Measurements from ENCODE around the gene LDAF1. TPM values are rescaled to one million over a fixed set of nuclear protein-coding genes. Genes with fewer than 3 reads are reported as not detected.
"Not testable (repeated sequence)": the region's sequence is repeated elsewhere in the genome, so short reads cannot be mapped to it uniquely, and the experiment has no call there.

The LDAF1 gene
- total RNA-seq, 3 donors from 2014 or later (not counting 1 experiment from before 2014, with no cell fraction given) = 4.6 to 12.9 (median 5.9) TPM

DNA sequence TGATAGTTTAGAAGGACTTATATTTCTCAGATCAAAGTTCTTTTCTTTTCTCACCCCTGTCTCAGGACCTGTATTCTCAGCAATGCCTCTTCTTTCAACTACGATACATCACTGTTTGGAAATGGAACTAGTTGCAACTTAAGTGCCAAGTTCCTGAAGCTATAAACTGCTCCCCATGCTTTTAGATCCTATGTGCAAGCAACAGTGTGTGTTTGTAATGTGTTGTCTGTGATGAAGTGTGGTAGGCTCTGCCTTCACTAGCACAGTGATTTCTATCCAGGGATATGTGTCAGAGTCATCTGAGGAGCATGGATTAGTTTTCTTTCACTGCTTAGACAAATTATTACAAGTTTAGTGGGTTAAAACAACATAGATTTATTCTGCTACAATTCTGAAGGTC is 34.5 kb downstream of the LDAF1 start:
- 91% methylated on average over 1 of the region's 1 CpG for WGBS (ENCODE audit: insufficient coverage)
- Mint-ChIP-seq H3K36me3 (no peaks in the 10 kb centered on the region), H3K27me3 (ENCODE audit: low read depth in 2 of 2) (peaks cover 12 to 18% of the 10 kb centered on the region in 2 donors), H3K9me3 (no peaks in the 10 kb centered on the region), H3K27ac (no peak overlapping the region), H3K4me3 (no peak overlapping the region), H3K4me1 (peaks cover 5% of the 10 kb centered on the region in 2 donors)
- DNase-seq (no peak), ATAC-seq (no peak)
- peaks cover 6% of the 10 kb centered on the region for H3K9me3 ChIP-seq (ENCODE audit: control insufficient read depth, insufficient read depth, low read length)
- H3K36me3 ChIP-seq (ENCODE audit: control insufficient read depth, insufficient read depth, low read length) = no peaks in the 10 kb centered on the region
- intact Hi-C loops (cut with micrococcal nuclease) = no loop called here
- TF ChIP-seq, protein P1, sequence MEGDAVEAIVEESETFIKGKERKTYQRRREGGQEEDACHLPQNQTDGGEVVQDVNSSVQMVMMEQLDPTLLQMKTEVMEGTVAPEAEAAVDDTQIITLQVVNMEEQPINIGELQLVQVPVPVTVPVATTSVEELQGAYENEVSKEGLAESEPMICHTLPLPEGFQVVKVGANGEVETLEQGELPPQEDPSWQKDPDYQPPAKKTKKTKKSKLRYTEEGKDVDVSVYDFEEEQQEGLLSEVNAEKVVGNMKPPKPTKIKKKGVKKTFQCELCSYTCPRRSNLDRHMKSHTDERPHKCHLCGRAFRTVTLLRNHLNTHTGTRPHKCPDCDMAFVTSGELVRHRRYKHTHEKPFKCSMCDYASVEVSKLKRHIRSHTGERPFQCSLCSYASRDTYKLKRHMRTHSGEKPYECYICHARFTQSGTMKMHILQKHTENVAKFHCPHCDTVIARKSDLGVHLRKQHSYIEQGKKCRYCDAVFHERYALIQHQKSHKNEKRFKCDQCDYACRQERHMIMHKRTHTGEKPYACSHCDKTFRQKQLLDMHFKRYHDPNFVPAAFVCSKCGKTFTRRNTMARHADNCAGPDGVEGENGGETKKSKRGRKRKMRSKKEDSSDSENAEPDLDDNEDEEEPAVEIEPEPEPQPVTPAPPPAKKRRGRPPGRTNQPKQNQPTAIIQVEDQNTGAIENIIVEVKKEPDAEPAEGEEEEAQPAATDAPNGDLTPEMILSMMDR (IDR thresholded peaks at IDR 0.05) = no peak
- no peak overlapping the region for H3K27ac ChIP-seq (ENCODE audit: low read length)
- peaks cover 7% of the 10 kb centered on the region for H3K4me1 ChIP-seq (ENCODE audit: control insufficient read depth, insufficient read depth, low read length)
- no peak overlapping the region for H3K4me3 ChIP-seq (ENCODE audit: low read length)
- H3K27me3 ChIP-seq (ENCODE audit: control insufficient read depth, insufficient read depth, low read length) = peaks cover 4% of the 10 kb centered on the region

DNA sequence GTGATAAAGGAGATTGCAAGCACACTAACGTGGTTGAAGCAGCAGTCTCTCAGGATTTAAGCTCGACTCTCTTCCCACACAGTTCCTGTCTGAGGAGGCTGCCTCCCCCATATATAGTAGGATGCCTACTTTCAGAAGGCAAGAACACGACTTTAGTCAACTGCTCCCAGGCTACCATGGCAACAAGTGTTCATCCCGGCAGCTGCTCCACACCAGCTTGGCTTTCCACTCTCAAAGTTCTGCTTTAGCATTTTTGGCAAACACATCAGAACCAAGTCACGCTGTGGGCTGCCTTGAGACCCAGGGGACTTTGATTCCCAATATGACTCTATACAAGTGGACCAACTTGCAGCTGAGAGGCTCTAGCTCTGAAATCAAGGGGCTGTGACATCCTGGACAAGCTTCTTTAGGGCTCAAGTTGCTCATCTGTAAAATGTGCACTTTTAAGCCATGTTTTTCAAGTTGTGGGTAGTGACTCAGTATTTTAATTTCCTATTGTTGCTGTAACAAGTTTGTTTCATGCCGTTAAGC is 36.4 kb downstream of the LDAF1 start:
- DNase-seq = no peak
- intact Hi-C loops (cut with micrococcal nuclease) = no loop called here
- WGBS (ENCODE audit: insufficient coverage) = 50% methylated on average over 6 of the region's 6 CpGs

DNA sequence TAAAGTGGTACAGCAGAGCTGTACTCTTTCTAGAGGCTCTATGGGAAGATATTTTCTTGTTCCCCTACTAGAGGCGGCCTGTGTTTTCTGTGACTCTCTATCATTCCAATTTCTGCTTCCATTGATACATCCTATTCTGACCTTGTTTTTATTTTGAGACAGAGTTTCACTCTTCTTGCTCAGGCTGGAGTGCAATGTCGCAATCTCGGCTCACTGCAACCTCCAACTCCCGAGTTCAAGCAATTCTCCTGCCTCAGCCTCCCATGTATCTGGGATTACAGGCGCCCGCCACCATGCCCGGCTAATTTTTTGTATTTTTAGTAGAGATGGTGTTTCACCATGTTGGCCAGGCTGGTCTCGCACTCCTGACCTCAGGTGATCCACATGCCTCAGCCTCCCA is 36.9 kb downstream of the LDAF1 start:
- peaks cover 14 to 18% of the 10 kb centered on the region in 2 donors for H3K27me3 Mint-ChIP-seq (ENCODE audit: low read depth in 2 of 2)

More for the DNA sequence above, 36.4 kb downstream of the LDAF1 start:
- no peak overlapping the region for H3K4me3 Mint-ChIP-seq
- H3K27me3 Mint-ChIP-seq (ENCODE audit: low read depth in 2 of 2) = peaks cover 12 to 16% of the 10 kb centered on the region in 2 donors
- no peak for ATAC-seq
- H3K4me1 ChIP-seq (ENCODE audit: control insufficient read depth, insufficient read depth, low read length) = no peaks in the 10 kb centered on the region
- H3K27me3 ChIP-seq (ENCODE audit: control insufficient read depth, insufficient read depth, low read length) = peaks cover 2% of the 10 kb centered on the region
- TF ChIP-seq, protein P1 (IDR thresholded peaks at IDR 0.05) = no peak
- no peak overlapping the region for H3K4me3 ChIP-seq (ENCODE audit: low read length)
- no peaks in the 10 kb centered on the region for H3K36me3 ChIP-seq (ENCODE audit: control insufficient read depth, insufficient read depth, low read length)
- no peaks in the 10 kb centered on the region for H3K36me3 Mint-ChIP-seq
- peaks cover 6% of the 10 kb centered on the region for H3K9me3 ChIP-seq (ENCODE audit: control insufficient read depth, insufficient read depth, low read length)
- no peak overlapping the region for H3K27ac Mint-ChIP-seq
- H3K9me3 Mint-ChIP-seq = no peaks in the 10 kb centered on the region
- H3K27ac ChIP-seq (ENCODE audit: low read length) = no peak overlapping the region
- no peaks in the 10 kb centered on the region for H3K4me1 Mint-ChIP-seq

DNA sequence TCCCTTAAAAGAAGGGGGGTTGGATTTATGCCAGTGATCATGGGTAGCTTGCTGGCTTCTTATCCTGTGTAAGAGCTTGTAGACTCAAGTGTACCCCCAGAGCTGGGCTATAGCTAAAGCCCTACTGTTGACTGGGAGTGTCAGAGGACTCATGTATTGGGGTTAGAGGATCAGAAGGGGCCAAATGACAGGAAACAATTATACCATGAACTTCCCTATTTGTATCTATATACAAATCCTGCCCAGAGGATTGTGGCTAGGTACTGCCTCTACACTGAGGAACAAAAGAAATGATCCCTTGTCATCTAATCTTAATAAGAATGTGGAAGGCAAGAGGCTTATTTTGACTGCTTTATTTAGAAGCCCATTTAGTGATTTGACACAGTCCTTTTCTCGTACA is 38.6 kb downstream of the LDAF1 start:
- Mint-ChIP-seq H3K27ac (no peak overlapping the region), H3K36me3 (no peaks in the 10 kb centered on the region), H3K9me3 (no peaks in the 10 kb centered on the region), H3K4me3 (no peak overlapping the region), H3K4me1 (no peaks in the 10 kb centered on the region), H3K27me3 (ENCODE audit: low read depth in 2 of 2) (peaks cover 26 to 29% of the 10 kb centered on the region in 2 donors)
- DNase-seq (no peak), ATAC-seq (no peak)
- TF ChIP-seq, protein P1 (IDR thresholded peaks at IDR 0.05) = no peak
- intact Hi-C loops (cut with micrococcal nuclease) = no loop called here
- WGBS (ENCODE audit: insufficient coverage) = 55% methylated on average over 1 of the region's 1 CpG
- Histone ChIP-seq H3K27me3 (ENCODE audit: control insufficient read depth, insufficient read depth, low read length) (peaks cover 2% of the 10 kb centered on the region), H3K27ac (ENCODE audit: low read length) (no peak overlapping the region), H3K4me3 (ENCODE audit: low read length) (no peak overlapping the region), H3K4me1 (ENCODE audit: control insufficient read depth, insufficient read depth, low read length) (no peaks in the 10 kb centered on the region), H3K9me3 (ENCODE audit: control insufficient read depth, insufficient read depth, low read length) (no peaks in the 10 kb centered on the region), H3K36me3 (ENCODE audit: control insufficient read depth, insufficient read depth, low read length) (no peaks in the 10 kb centered on the region)

More for the DNA sequence above, 36.9 kb downstream of the LDAF1 start:
- H3K9me3 ChIP-seq (ENCODE audit: control insufficient read depth, insufficient read depth, low read length); H3K27me3 ChIP-seq (ENCODE audit: control insufficient read depth, insufficient read depth, low read length); H3K4me1 ChIP-seq (ENCODE audit: control insufficient read depth, insufficient read depth, low read length); H3K27ac ChIP-seq (ENCODE audit: low read length); H3K36me3 Mint-ChIP-seq; H3K27ac Mint-ChIP-seq; intact Hi-C loops (cut with micrococcal nuclease); H3K4me1 Mint-ChIP-seq; DNase-seq; H3K9me3 Mint-ChIP-seq; H3K36me3 ChIP-seq (ENCODE audit: control insufficient read depth, insufficient read depth, low read length); ATAC-seq; H3K4me3 ChIP-seq (ENCODE audit: low read length); H3K4me3 Mint-ChIP-seq: not testable (repeated sequence)
- 90% methylated on average over 8 of the region's 8 CpGs for WGBS (ENCODE audit: insufficient coverage)
